Fibroblast of lung (primary cell): Measurements from ENCODE around the gene STX8.

Source experiments
- EZH2 ChIP-seq: IDR thresholded peaks from 2 replicates; pipeline ENCODE4 v1.5.1; 2012; ENCODE audit warnings: low read length, control low read depth, mild to moderate bottlenecking; ENCODE audit errors: missing control alignments
- TF ChIP-seq, protein P1 (sequence below), 2 donors: IDR thresholded peaks in 1 of 2; conservative IDR thresholded peaks in 1 of 2; 1 replicate in 1 of 2; 2 replicates in 1 of 2; pipeline ENCODE4 v1.5.1; 2011 to 2012; ENCODE audit warnings: low read length in 2 of 2, control low read depth in 1 of 2, inconsistent platforms in 1 of 2, low read depth in 1 of 2, mild to moderate bottlenecking in 1 of 2

GRCh38 chr17:9268546-9268945 lies 307.1 kb downstream of the STX8 start:
- TF ChIP-seq, protein P1, sequence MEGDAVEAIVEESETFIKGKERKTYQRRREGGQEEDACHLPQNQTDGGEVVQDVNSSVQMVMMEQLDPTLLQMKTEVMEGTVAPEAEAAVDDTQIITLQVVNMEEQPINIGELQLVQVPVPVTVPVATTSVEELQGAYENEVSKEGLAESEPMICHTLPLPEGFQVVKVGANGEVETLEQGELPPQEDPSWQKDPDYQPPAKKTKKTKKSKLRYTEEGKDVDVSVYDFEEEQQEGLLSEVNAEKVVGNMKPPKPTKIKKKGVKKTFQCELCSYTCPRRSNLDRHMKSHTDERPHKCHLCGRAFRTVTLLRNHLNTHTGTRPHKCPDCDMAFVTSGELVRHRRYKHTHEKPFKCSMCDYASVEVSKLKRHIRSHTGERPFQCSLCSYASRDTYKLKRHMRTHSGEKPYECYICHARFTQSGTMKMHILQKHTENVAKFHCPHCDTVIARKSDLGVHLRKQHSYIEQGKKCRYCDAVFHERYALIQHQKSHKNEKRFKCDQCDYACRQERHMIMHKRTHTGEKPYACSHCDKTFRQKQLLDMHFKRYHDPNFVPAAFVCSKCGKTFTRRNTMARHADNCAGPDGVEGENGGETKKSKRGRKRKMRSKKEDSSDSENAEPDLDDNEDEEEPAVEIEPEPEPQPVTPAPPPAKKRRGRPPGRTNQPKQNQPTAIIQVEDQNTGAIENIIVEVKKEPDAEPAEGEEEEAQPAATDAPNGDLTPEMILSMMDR (conservative IDR thresholded peaks at IDR 0.05 in 1 of 2, IDR thresholded peaks at IDR 0.05 in 1 of 2; ENCODE audit: low read depth in 1 of 2, low read length in 2 of 2) = no peak
- no peak for TF ChIP-seq EZH2
